SH-SY5Y (cell line): ENCODE results near the gene MAGEB4.

ENCODE experiments used
- GATA2 ChIP-seq: IDR thresholded peaks from 2 replicates; pipeline ENCODE4 v1.6.1; 2011; ENCODE audit warnings: mild to moderate bottlenecking, low read depth, low read length
- GATA3 ChIP-seq: IDR thresholded peaks from 2 replicates; pipeline ENCODE4 v1.6.1; 2011; ENCODE audit warnings: low read depth, mild to moderate bottlenecking, low read length, moderate library complexity

DNA sequence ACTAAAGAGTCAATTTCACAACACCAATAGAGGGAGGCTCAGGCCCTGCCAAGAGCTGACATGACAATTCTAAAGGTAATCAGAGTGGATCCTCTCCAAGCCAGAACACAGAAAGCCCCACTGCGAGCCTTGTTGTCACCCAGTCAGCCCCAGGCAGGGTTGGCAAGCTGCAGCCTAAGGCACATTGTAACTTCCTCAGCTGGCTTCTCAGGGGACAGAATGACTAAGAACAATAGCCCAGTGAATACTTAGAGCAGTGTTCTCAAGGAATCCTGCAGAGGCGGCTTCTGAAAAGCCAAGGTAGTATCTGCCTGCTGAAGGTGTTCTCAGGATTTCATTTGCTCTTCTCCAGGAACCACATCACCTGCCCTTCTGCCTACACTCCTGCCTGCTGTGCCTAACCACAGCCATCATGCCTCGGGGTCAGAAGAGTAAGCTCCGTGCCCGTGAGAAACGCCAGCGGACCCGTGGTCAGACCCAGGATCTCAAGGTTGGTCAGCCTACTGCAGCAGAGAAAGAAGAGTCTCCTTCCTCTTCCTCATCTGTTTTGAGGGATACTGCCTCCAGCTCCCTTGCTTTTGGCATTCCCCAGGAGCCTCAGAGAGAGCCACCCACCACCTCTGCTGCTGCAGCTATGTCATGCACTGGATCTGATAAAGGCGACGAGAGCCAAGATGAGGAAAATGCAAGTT, at the start of gene MAGEB4:
- TF ChIP-seq GATA2 (no peak), GATA3 (no peak)
